ENCODE measurements around the gene SPRR1B. TPM values are rescaled to one million over a fixed set of nuclear protein-coding genes. Genes with fewer than 3 reads are reported as not detected.

SPRR1B gene
- total RNA-seq, 2 donors from 2014 or later: not detected

Other genes with a start within 250 kb of the SPRR1B start
- gene LCE1E, start 244.9 kb upstream of the SPRR1B start, total RNA-seq: not detected
- not detected for gene LCE1D, start 234.5 kb upstream of the SPRR1B start, total RNA-seq
- not detected for gene LCE1C, start 224.6 kb upstream of the SPRR1B start, total RNA-seq
- gene LCE1B, start 219.2 kb upstream of the SPRR1B start, total RNA-seq: not detected
- gene LCE1A, start 203.7 kb upstream of the SPRR1B start, total RNA-seq: not detected
- gene LCE6A, start 188.3 kb upstream of the SPRR1B start, total RNA-seq: not detected
- gene LCE7A, start 171.2 kb upstream of the SPRR1B start, total RNA-seq: not detected
- not detected for gene SMCP, start 152.9 kb upstream of the SPRR1B start, total RNA-seq
- not detected for gene IVL, start 122.7 kb upstream of the SPRR1B start, total RNA-seq
- not detected for gene SPRR5, start 84.0 kb upstream of the SPRR1B start, total RNA-seq
- not detected for gene SPRR4, start 60.6 kb upstream of the SPRR1B start, total RNA-seq
- not detected for gene SPRR1A, start 47.1 kb upstream of the SPRR1B start, total RNA-seq
- gene SPRR3, start 29.5 kb upstream of the SPRR1B start, total RNA-seq: not detected
- gene SPRR2D, start 9.9 kb downstream of the SPRR1B start, total RNA-seq: not detected
- not detected for gene SPRR2A, start 26.3 kb downstream of the SPRR1B start, total RNA-seq
- gene SPRR2B, start 40.4 kb downstream of the SPRR1B start, total RNA-seq: not detected
- not detected for gene SPRR2E, start 63.3 kb downstream of the SPRR1B start, total RNA-seq
- not detected for gene SPRR2F, start 82.3 kb downstream of the SPRR1B start, total RNA-seq
- gene SPRR2G, start 119.7 kb downstream of the SPRR1B start, total RNA-seq: not detected
- gene LELP1, start 172.2 kb downstream of the SPRR1B start, total RNA-seq: not detected
- not detected for gene PRR9, start 186.4 kb downstream of the SPRR1B start, total RNA-seq
- gene LORICRIN, start 228.5 kb downstream of the SPRR1B start, total RNA-seq: not detected

Measured in activated naive CD4-positive, alpha-beta T cell treated with anti-CD3 and anti-CD28 coated beads, Interleukin-2, amount 50 U/mL, for 72 hours (primary cell).